Uterus (tissue), 2 donors: ENCODE data around the gene PSMA7.

Experiments used
- CTCF ChIP-seq, 4 experiments: fragments of 200-600 bp in 2 of 4; fragments of 450-650 bp in 2 of 4; sonication (generic) in 2 of 4; IDR thresholded peaks; one replicate each; pipeline ENCODE4 v1.5.1; 2016 to 2019; ENCODE audit warnings: antibody characterized with exemption in 4 of 4, mild to moderate bottlenecking in 2 of 4, moderate library complexity in 1 of 4
- POLR2A ChIP-seq, 2 donors: fragments of 450-650 bp; IDR thresholded peaks; one replicate each; pipeline ENCODE4 v1.6.1; 2016; ENCODE audit warnings: antibody characterized with exemption in 2 of 2, mild to moderate bottlenecking in 1 of 2, moderate library complexity in 1 of 2

- TF ChIP-seq CTCF (IDR thresholded peaks at IDR 0.05), result no peak
- TF ChIP-seq POLR2A (IDR thresholded peaks at IDR 0.05), result no peak
Observed at GRCh38 chr20:62159052-62159451, 15.9 kb upstream of the PSMA7 start.
